HG03565 (cell line): ENCODE results near the gene LPP.

Experiments
- ATAC-seq: cut with Tn5 transposase; IDR thresholded peaks from one replicate; pipeline ENCODE4 v1.9.1; 2021; ENCODE audit warnings: mild to moderate bottlenecking, moderate library complexity; ENCODE audit not compliant: unreplicated experiment

The LPP gene

DNA sequence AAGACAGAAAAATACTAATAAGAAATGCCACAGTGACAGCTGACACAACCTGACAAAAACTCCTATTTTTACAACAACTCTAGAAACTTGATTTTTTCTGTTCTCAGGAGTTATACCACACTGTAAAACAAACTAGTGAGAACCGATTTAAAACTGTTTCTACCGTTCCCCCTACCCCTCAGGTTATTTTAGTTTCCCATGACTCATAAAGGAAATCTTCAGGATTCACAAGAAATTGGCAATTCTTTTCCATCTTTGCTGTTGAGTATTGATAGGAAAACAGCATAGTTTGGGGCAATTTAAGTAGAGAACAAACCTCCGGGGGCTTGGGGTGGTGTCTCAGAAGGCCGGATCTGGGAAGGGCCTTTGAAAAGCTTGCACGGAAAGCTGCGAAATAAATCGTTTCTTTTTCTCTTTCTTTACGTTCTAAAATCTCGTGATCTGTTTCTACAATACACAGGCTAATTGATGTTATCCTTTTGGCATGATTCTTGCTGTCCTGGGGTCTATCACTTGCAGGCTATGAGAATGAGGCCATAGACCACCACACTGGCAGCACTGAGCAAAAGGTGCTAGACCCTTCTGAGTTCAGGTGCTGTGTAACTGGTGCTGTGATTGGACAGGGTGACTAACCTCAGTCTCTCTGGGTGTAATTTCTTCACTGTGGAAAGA is 89.3 kb downstream of the LPP start:
- ATAC-seq = no peak

DNA sequence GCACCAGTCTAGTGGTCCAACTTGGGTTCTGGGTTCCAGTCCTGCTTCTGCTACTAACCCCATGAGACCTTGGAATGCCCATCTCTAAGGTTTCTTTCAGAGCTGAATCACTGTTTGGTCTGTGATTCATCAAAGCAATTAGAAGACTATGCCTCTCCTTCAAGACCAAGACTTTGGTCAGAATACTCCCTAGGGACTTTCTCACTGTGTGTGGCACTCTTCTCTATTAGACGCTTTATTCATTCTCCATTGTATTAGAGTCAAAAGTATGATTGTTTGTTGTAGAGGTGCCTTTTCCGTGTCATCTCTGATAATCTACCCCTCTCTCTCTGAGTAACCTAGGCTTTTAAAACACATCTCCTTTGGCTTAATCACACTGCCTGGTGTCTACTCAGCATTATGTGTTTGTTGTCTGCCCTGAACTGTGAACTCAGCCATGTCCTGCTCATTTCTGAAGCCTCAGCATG is 90.5 kb downstream of the LPP start:
- no peak for ATAC-seq

DNA sequence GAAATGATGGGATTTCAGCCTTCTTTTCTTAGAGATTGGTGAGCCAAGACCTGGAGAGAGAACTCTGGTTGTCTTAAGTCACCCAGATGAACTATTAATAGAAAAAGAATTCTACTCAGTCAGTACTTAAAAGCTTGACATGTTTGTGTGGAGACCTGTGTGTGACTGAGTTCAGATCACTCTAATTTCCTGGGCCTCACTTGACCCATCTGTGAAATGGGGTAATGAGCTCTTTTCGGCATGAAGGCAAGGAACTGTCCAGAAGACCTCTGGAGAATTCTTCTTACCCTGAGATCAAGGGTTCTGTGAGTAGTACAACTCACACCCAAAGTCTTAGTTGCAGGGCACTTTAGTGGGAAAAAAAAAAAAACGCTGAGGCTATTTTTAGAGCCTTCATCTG is 92.9 kb downstream of the LPP start:
- ATAC-seq = no peak

DNA sequence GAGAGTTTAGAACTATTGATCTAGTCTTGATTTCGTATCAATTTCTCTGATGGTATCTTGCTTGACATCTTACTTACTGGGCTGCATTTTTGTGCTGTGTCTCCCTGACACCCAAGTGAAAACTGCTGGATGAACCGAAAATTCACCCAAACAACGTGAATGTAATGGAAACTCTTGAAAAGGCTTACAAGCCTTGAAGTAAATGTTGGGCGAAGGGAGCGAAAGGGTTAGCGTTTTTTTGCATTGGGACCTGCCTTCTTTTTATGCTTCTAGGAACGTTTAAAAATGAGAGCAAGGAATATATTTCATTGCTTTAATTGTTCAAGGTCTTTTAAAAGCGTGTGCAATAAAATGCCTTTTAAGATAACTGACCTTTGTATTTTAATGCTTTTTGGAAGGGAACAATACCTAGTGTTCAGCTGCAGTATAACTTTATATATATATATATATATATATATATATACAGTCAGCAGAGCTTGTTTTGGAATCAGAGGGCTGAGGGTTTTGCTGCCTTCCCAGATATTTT is 94.1 kb downstream of the LPP start:
- no peak for ATAC-seq

DNA sequence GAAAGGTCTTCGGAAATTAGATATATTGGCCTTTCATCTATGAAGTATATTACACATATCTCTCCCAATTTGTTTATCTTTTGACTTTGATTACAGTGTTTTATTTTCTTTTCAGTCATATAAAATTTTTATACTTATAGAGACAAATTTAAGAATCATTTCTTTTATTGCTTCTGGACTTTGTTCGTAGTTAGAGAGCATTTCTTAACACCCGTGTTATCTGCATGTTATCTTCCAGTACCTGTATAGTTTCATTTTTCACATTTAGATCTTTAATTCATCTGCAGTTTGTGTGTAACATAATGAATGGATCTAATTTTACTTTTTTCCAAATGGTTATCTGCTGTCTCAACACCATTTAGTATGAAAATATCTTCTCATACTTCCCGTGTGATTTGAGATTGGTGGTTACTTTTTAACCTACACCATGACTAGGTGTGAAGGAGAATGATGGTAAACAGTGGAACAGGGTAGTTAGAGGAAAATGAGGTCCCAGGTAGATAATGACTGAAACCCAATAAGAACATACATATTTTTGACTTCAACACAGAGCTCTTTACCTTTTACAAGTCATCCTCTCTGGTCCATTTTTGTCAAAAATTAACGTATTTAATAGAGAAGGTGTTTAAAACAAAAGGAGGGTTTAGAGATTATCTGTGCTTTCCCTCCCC is 99.3 kb downstream of the LPP start:
- no peak for ATAC-seq

DNA sequence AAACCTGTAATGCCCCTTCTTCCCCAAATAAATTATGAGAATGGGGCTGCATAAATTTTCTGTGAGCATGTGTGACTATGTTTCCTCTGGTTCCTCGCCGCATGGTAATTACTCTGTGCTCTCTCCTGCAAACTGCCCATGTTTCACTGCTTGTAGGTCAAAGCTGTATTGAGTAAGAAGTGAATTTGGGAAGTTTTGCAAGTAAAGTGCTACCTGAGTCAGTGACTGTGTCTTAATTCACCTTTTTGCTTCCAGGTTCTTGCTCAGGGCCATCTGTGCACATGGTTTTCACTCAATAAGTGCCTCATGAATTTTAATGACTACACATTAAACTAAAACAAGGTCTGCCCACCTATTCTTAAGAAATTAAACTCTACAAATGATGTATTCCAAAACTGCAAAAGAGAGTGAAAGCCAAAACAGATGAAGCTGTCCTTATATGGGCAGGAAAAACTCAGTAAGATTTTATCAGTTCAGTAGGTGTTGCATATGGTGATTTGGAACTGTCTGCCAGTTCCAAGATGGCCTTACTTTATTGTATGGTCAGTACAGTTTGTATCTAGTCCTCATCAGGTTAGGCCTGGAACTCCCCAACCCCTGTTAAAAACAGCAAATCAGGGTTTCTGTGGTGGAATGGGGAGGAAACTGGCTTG is 100.0 kb downstream of the LPP start:
- ATAC-seq = no peak

DNA sequence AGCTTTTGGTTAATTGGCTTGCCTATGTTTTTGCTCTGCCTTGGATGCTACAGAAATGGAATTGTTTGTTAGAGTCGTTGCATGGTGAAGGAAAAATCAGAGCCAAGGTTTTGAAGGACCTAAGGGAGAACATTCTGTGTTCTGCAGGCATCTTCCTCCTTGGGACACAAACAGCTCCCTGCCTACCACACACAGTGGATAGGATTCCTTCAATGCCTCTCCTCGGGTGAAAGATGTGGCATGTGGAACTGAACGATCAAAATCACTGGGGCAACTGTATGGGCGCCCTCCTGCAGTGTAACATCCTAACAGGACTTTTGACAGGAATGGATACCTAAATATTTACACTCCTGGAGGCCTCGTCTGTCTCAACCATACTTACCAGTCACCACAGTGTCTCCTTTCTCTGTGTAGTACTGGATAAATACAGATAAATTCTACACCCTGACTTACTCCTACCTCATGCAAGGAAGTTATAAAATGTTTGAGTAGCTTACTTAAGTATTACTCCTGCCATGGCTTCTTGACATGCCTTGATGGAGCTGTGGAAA is 100.6 kb downstream of the LPP start:
- ATAC-seq = no peak

DNA sequence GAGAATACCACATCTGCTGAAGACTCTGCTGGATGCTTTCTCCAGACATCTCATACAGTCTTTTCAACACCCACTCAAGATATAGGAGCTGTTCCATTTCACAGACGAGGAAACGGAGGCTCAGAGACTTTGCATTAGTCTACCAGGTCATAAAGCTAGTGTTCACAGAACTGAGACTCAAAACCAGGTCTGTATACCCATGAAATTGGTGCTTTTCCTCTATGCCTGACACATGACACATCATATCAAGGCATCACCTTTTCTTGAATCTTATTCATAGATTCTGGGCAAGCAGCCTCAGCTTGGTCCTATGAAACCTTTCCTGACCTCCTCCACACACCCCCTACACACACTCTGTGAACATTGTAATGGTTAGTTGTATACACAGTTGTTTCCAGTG is 101.2 kb downstream of the LPP start:
- ATAC-seq = no peak

DNA sequence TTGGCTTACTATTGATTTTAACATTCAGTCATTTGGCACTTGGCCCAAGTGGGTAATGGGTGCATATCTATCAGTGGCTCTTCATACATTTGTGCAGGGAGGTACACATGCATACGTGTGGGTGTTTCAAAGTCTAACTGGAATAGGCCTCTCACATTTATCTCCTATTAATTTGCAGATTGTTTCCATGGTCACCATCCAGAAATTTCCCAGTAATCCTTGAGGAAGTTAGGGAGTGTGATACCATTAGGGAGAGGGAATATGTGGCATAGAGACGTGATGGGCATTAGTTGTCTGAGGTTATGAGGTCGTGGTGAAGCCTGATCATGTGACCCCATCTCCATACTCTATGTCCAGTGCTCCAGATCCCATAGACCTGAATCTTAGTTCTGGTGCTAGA is 102.8 kb downstream of the LPP start:
- ATAC-seq = no peak

DNA sequence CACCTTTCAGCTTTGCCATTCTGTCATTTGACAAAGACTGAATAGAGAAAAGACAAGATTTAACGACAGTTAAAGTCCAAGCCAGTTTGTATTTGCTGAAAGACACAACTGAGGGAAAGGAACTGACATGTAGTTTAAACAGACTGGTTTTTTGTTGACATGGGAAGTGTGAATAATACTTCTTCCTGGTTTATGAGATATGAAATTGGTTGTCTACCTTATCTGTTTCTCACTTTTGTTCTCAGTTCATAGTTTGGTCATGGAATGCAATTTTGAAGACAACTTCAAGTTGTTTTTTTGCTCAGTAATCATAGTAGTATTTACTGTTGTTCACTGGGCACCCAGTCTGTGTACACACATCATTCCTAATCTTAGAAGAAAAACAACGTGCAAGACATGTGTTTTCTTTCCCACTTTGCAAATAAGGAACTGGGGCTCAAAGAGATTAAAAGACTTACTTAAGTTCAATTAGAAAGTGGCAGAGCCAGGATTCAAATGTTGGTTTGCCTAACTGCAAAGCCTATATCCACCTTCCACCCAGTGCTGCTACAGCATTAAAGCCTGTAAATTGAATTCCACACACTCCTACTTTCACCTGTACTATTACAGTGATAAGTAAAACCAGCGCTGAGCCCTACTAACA is 103.5 kb downstream of the LPP start:
- ATAC-seq = no peak

DNA sequence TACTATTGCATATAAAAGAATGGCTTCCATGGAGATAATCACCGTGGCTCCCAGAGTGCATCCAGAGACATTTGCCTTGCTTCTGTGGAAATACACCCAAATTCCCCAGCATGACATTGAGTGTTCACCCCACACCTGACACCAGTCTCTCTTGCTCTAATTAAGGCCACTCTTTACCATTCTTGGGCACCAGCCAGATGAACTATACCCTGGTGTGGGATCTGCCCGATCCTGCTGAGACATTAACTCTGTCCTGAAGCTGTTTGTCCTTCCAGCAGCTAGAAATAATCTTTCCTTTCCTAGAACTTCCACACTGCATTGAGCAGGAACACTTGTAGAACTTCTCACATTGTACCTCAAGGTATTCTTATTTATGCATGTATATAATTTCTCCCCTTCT is 105.2 kb downstream of the LPP start:
- no peak for ATAC-seq

DNA sequence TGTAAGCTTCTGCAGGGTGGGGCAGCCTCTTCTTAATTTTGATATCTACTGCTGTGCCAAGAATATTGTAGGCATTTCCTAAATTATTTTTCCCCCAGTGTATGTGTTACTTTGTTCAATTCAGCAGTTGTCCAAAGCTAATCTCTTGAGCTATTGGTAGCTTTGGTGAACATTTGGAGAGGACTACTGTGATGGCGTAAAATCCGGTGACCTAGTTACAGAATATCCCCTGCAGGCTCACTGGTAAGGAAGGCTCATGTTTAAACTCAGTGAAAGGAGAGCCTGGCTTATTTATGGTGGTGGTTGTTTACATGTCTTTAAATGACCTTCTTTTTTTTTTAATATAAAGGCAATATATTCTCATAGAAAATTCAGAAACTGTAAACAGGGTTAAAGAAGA is 105.6 kb downstream of the LPP start:
- no peak for ATAC-seq

DNA sequence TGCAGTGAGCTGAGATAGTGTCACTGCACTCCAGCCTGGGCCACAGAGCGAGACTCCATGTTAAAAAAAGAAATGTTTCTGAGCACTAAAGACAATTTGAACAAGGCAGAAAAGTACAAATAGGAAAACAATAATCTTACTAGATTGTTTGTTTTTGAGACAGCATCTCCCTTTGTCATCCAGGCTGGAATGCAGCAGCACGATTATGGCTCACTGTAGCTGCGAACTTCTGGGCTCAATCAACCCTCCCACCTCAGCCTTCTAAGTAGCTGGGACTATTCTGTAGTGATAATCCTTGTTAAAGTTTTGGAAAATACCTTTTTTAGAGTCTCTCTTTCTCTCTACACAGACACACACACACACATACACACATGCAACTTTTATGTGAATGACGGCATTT is 107.1 kb downstream of the LPP start:
- ATAC-seq = no peak

DNA sequence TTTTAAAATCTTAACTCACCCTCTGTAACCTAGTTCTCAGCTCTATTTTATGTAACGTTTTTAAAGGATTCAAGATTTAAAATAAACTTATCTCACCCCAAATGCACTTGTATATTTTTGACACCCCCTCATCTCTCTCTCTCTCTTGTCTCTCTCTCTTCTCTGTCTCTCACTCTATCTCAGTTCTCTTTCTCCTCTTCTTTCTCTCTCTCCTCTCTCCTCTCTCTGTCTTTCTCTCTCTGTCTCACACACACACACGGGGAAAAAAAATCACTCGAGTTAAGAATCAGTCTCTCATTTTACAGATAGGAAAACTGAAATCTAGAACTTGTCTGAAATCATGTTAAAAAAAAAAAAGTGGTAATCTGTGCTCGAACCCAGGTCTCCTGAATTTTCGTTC is 108.5 kb downstream of the LPP start:
- no peak for ATAC-seq

DNA sequence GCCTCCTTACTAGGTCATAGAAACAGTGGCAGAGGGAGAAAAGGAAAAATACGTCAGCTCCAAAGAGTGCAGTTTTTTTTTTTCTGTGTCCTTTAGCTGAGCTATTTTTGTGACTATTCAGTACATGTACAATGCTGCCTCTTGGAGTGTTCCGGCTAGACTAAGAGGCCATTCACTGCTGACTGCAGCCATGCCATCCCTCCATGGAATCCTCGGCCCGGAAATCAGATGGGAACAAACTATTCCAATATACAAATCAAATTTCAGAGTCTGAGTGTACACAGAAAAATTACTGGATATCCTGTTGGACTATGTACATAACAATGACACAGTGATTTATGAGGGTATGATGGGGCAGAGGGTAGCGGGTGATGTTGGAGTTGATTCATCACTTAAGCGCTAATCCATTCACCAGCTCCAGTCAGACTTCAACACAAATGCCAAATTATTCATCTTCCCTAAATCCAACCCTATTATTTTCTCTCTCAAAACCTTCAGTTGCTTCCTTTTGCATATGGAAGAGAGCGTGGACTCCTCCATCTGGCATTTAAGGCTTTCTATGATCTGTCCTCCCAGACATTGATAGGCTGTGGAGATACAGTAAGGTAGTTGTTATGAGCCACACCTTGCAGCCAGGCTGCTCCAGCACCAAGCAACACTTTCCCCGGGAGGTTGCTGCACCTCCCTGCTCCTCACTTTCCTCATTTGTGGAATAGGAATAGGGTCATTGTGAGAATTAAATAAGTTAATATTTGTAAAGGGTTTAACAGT is 109.1 kb downstream of the LPP start:
- ATAC-seq = no peak

DNA sequence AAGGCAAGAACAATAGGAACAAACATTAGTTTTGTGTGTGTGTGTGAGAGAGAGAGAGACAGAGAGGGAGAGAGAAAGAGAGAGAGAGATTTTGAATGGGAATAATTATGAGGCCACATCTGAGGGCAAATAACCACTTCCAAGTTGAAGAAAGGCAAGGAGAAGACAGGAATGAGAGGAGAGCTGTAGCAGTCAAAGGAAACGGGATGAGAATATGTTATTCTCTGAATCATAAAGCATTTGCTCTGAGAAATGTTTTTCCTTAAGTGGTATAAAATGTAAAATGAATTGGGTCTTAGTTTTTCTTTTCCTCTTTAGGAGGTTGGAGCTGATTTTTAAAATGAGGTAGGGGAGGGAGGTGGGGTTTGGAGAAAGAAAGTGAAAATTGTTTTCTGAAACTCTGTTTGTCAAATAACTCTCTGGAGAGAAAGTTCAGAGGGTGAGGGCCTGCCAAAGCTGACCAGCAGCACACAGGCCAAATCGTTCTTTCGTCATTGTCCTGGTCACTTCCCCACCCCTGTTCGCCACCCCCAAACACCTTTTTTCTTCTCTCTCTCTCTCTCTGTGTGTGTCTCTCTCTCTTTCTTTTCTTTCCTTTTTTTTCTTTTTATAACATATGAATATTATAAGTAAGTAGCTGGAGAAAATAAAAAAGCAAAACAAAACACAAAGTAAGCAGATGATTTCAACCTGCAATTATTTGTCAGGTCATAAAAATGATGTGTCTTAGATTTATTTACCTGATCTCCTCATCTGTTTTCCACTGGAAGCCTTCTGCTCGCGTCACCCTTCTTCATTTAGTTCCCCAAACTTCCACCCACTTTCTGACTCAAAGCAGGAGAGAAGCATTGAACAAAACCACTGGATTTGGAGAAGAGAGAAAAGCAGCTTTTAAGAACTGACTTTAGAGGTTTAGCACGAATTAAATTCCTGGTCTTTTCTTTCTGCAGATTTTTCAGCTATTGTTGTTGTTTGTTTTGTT is 110.6 kb downstream of the LPP start:
- no peak for ATAC-seq

DNA sequence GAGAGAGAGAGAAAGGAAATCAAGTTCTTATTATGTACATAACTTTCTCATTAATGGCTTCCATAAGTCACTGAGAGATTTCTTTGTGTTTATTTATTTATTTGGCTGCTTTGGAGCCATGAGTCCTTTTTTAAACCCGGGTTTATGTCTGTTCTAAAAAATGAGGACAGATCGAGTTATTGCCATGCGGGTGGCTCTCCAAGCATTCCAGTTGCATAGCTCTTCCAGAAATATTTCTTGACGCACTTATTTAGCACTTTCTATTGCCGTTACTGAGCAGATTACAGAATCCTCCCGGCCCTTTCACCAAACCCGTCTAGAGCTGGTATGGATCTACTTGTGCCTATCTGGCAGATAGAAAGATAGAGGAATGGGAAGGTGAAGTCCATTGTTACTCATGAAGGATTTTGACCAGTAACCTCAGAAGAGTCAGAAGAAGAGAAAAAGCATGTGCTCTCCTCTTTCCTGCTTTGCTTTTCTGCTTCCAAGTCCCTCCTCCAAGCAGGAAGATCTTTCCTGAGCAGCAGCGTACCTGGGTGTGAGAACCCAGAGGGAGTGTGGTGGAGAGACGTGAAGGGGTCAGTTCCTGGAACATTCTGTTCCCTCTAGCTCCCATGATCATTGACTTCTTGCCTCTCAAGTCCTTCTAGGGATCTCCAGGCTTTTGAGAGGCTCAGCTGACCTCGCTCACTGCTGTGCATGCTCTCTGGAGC is 112.8 kb downstream of the LPP start:
- no peak for ATAC-seq

DNA sequence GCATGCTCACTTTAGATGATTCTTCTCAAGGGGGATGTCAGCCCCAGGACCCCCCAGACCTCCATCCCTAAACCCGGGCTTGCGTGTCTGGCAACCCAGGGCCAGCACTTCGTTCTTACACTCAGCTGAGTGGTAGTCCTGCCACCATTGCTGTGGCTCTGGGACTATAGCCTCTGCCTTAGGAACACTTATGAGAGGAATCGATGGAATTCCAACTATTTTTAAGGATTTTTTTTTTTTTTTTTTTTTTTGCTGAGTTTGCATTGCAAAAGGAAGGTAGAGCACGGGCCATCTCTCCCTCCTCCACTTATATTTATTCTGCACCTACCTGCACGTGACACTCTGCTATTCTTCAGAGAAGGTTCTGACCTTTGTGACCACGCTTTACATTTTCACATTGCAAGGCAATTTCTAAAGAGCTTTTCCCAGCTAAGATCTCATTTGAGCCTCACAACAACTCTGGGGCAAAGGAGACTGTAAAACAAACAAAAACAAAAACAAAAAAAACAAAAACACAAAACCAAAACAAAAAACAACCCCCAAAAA is 113.9 kb downstream of the LPP start:
- ATAC-seq = no peak
